MG63 (cell line): ENCODE measurements around the gene TBL1X. TPM values are rescaled to one million over a fixed set of nuclear protein-coding genes. Genes with fewer than 3 reads are reported as not detected.
A peak's percentile ranks its signal among the peaks of the same experiment; 100 is the strongest.

Experiments
- DNase-seq: peaks from one replicate; pipeline ENCODE4 v3.0.0-alpha.2; 2020
- H3K27me3 ChIP-seq: fragments of 250-450 bp; sonication (Bioruptor Pico); 2 replicates; pipeline ENCODE4 v1.5.1; 2020; ENCODE audit warnings: mild to moderate bottlenecking, moderate library complexity
- H3K36me3 ChIP-seq: fragments of 250-450 bp; sonication (Bioruptor Pico); 2 replicates; pipeline ENCODE4 v1.5.1; 2020; ENCODE audit warnings: mild to moderate bottlenecking, moderate library complexity
- H3K4me3 ChIP-seq: fragments of 250-450 bp; sonication (Bioruptor Pico); 2 replicates; pipeline ENCODE4 v1.5.1; 2020; ENCODE audit warnings: mild to moderate bottlenecking, moderate library complexity
- H3K9me3 ChIP-seq: fragments of 250-450 bp; sonication (Bioruptor Pico); 2 replicates; pipeline ENCODE4 v1.5.1; 2020; ENCODE audit warnings: mild to moderate bottlenecking, moderate library complexity
- total RNA-seq: library from RNA; depleted of rRNA; stranded (reverse); fragments of >200 nt; shearing (Covaris generic); gene quantifications from 2 replicates; pipeline ENCODE4 v1.2.3, GENCODE V29; 2014; ENCODE audit warnings: low replicate concordance

The TBL1X gene
- total RNA-seq, 1 experiment from 2014 or later: 4.3 TPM

- H3K36me3 ChIP-seq: no peaks in the 10 kb centered on the region
- H3K27me3 ChIP-seq: no peaks in the 10 kb centered on the region
- no peaks in the 10 kb centered on the region for H3K9me3 ChIP-seq
- no peak overlapping the region for H3K4me3 ChIP-seq
- DNase-seq: no peak
These were observed 17.6 kb downstream of the TBL1X start for GRCh38 chrX:9482408-9482807.

GRCh38 chrX:9482837-9483236 lies 18.0 kb downstream of the TBL1X start:
- Histone ChIP-seq H3K27me3 (no peaks in the 10 kb centered on the region), H3K36me3 (no peaks in the 10 kb centered on the region), H3K9me3 (no peaks in the 10 kb centered on the region), H3K4me3 (no peak overlapping the region)
- no peak for DNase-seq

- Histone ChIP-seq H3K9me3 (no peaks in the 10 kb centered on the region), H3K4me3 (no peak overlapping the region), H3K27me3 (no peaks in the 10 kb centered on the region), H3K36me3 (no peaks in the 10 kb centered on the region)
- DNase-seq: no peak
These were observed 18.5 kb downstream of the TBL1X start for GRCh38 chrX:9483376-9483775.

GRCh38 chrX:9486786-9487387 lies 22.0 kb downstream of the TBL1X start:
- DNase-seq: no peak
- Histone ChIP-seq H3K4me3 (no peak overlapping the region), H3K9me3 (no peaks in the 10 kb centered on the region), H3K27me3 (no peaks in the 10 kb centered on the region), H3K36me3 (no peaks in the 10 kb centered on the region)

- Histone ChIP-seq H3K36me3 (no peaks in the 10 kb centered on the region), H3K4me3 (no peak overlapping the region), H3K9me3 (no peaks in the 10 kb centered on the region), H3K27me3 (no peaks in the 10 kb centered on the region)
- DNase-seq: no peak
These were observed 23.7 kb downstream of the TBL1X start for GRCh38 chrX:9488586-9488985.

GRCh38 chrX:9489234-9489633 lies 24.4 kb downstream of the TBL1X start:
- H3K36me3 ChIP-seq: no peaks in the 10 kb centered on the region
- DNase-seq: no peak

GRCh38 chrX:9492901-9493300 lies 28.0 kb downstream of the TBL1X start:
- H3K4me3 ChIP-seq: no peak overlapping the region
- no peaks in the 10 kb centered on the region for H3K36me3 ChIP-seq
- no peak for DNase-seq
- no peaks in the 10 kb centered on the region for H3K9me3 ChIP-seq
- H3K27me3 ChIP-seq: no peaks in the 10 kb centered on the region

More at GRCh38 chrX:9489234-9489633, 24.4 kb downstream of the TBL1X start:
- Histone ChIP-seq H3K4me3 (no peak overlapping the region), H3K27me3 (no peaks in the 10 kb centered on the region), H3K9me3 (no peaks in the 10 kb centered on the region)

GRCh38 chrX:9493936-9494335 lies 29.1 kb downstream of the TBL1X start:
- H3K27me3 ChIP-seq: no peaks in the 10 kb centered on the region
- DNase-seq: peak; percentile 47

GRCh38 chrX:9494771-9495170 lies 29.9 kb downstream of the TBL1X start:
- Histone ChIP-seq H3K36me3 (no peaks in the 10 kb centered on the region), H3K4me3 (no peak overlapping the region), H3K9me3 (no peaks in the 10 kb centered on the region), H3K27me3 (no peaks in the 10 kb centered on the region)
- no peak for DNase-seq

More at GRCh38 chrX:9493936-9494335, 29.1 kb downstream of the TBL1X start:
- Histone ChIP-seq H3K4me3 (no peak overlapping the region), H3K36me3 (no peaks in the 10 kb centered on the region), H3K9me3 (no peaks in the 10 kb centered on the region)

GRCh38 chrX:9495496-9495895 lies 30.6 kb downstream of the TBL1X start:
- Histone ChIP-seq H3K27me3 (no peaks in the 10 kb centered on the region), H3K9me3 (no peaks in the 10 kb centered on the region), H3K4me3 (no peak overlapping the region), H3K36me3 (no peaks in the 10 kb centered on the region)
- no peak for DNase-seq

GRCh38 chrX:9498236-9498635 lies 33.4 kb downstream of the TBL1X start:
- no peak overlapping the region for H3K4me3 ChIP-seq
- H3K27me3 ChIP-seq: no peaks in the 10 kb centered on the region
- no peak for DNase-seq
- H3K36me3 ChIP-seq: peaks cover 5% of the 10 kb centered on the region
- no peaks in the 10 kb centered on the region for H3K9me3 ChIP-seq

- Histone ChIP-seq H3K27me3 (no peaks in the 10 kb centered on the region), H3K9me3 (no peaks in the 10 kb centered on the region), H3K4me3 (no peak overlapping the region), H3K36me3 (peaks cover 8% of the 10 kb centered on the region)
- no peak for DNase-seq
These were observed 35.7 kb downstream of the TBL1X start for GRCh38 chrX:9500584-9500983.

- Histone ChIP-seq H3K36me3 (peaks cover 8% of the 10 kb centered on the region), H3K27me3 (no peaks in the 10 kb centered on the region), H3K9me3 (no peaks in the 10 kb centered on the region), H3K4me3 (no peak overlapping the region)
- DNase-seq: no peak
These were observed 36.5 kb downstream of the TBL1X start for GRCh38 chrX:9501362-9501761.

GRCh38 chrX:9503261-9503660 lies 38.4 kb downstream of the TBL1X start:
- no peak overlapping the region for H3K4me3 ChIP-seq
- H3K27me3 ChIP-seq: no peaks in the 10 kb centered on the region
- no peaks in the 10 kb centered on the region for H3K9me3 ChIP-seq
- H3K36me3 ChIP-seq: peaks cover 8% of the 10 kb centered on the region
- DNase-seq: no peak

GRCh38 chrX:9510366-9510765 lies 45.5 kb downstream of the TBL1X start:
- H3K9me3 ChIP-seq: no peaks in the 10 kb centered on the region
- H3K36me3 ChIP-seq: no peaks in the 10 kb centered on the region
- DNase-seq: peak; percentile 51
- H3K27me3 ChIP-seq: no peaks in the 10 kb centered on the region
- no peak overlapping the region for H3K4me3 ChIP-seq

GRCh38 chrX:9510980-9511379 lies 46.1 kb downstream of the TBL1X start:
- Histone ChIP-seq H3K27me3 (no peaks in the 10 kb centered on the region), H3K9me3 (no peaks in the 10 kb centered on the region), H3K36me3 (no peaks in the 10 kb centered on the region), H3K4me3 (no peak overlapping the region)
- DNase-seq: no peak

GRCh38 chrX:9515489-9515888 lies 50.6 kb downstream of the TBL1X start:
- H3K4me3 ChIP-seq: no peak overlapping the region
- no peak for DNase-seq
- H3K36me3 ChIP-seq: no peaks in the 10 kb centered on the region
- no peaks in the 10 kb centered on the region for H3K9me3 ChIP-seq
- no peaks in the 10 kb centered on the region for H3K27me3 ChIP-seq

GRCh38 chrX:9515973-9516538 lies 51.2 kb downstream of the TBL1X start:
- Histone ChIP-seq H3K36me3 (no peaks in the 10 kb centered on the region), H3K27me3 (no peaks in the 10 kb centered on the region), H3K4me3 (no peak overlapping the region), H3K9me3 (no peaks in the 10 kb centered on the region)
- DNase-seq: no peak
